Omental fat pad (tissue), 4 donors: ENCODE results near the gene CPT1B. TPM values are rescaled to one million over a fixed set of nuclear protein-coding genes. Genes with fewer than 3 reads are reported as not detected.
A peak's percentile ranks its signal among the peaks of the same experiment; 100 is the strongest.

Experiments used
- ATAC-seq: fragments of 150-250 bp; one replicate; pipeline ENCODE4 v1.9.1; 2016; ENCODE audit warnings: mild to moderate bottlenecking, moderate library complexity; ENCODE audit not compliant: low FRiP score
- DNase-seq: peaks from one replicate; pipeline ENCODE4 v3.0.0-alpha.2; 2019; ENCODE audit warnings: low spot score
- total RNA-seq, 4 donors: library from RNA; depleted of rRNA; stranded (reverse); fragments of >200 nt; gene quantifications; one replicate each; pipeline ENCODE4 v1.1.0, GENCODE V29; 2016
- TF ChIP-seq, protein P1 (sequence below), 3 donors: fragments of 450-650 bp; IDR thresholded peaks; one replicate each; pipeline ENCODE4 v1.5.1; 2016 to 2017; ENCODE audit warnings: antibody characterized with exemption in 3 of 3, mild to moderate bottlenecking in 3 of 3, moderate library complexity in 2 of 3

The CPT1B gene
- total RNA-seq, 4 donors from 2014 or later, result 4.9 to 29.2 (median 10.8) TPM

DNA sequence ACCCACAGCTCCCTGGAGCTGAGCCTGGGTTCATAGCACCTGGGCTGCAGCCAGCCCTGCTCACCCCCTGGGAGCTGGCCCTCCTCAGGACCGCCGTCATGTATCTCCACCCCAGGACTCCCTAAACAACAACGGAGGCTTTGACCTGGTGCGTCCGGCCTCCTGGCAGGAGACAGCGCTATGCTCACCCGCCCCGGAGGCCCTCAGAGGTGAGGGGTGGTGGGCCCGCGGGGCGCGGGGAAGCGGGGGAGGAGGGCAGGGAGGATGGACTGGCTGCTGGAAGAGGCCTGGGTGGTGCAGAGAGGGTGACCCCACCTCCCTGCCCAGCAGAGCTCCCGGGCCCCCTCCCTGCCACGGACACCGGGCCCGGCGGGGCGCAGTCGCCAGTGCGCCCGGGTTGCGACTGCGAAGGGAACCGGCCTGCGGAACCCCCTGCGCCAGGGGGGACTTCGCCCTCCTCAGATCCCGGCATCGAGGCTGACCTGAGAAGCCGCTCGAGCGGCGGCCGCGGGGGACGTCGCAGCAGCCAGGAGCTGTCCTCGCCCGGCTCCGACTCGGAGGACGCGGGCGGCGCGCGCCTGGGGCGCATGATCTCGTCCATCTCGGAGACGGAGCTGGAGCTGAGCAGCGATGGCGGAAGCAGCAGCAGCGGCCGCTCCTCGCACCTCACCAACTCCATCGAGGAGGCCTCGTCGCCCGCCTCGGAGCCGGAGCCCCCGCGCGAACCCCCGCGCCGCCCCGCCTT is 25.5 kb upstream of the CPT1B start:
- DNase-seq (no peak), ATAC-seq (no peak)
- TF ChIP-seq, protein P1, sequence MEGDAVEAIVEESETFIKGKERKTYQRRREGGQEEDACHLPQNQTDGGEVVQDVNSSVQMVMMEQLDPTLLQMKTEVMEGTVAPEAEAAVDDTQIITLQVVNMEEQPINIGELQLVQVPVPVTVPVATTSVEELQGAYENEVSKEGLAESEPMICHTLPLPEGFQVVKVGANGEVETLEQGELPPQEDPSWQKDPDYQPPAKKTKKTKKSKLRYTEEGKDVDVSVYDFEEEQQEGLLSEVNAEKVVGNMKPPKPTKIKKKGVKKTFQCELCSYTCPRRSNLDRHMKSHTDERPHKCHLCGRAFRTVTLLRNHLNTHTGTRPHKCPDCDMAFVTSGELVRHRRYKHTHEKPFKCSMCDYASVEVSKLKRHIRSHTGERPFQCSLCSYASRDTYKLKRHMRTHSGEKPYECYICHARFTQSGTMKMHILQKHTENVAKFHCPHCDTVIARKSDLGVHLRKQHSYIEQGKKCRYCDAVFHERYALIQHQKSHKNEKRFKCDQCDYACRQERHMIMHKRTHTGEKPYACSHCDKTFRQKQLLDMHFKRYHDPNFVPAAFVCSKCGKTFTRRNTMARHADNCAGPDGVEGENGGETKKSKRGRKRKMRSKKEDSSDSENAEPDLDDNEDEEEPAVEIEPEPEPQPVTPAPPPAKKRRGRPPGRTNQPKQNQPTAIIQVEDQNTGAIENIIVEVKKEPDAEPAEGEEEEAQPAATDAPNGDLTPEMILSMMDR (IDR thresholded peaks at IDR 0.05), result no peak

DNA sequence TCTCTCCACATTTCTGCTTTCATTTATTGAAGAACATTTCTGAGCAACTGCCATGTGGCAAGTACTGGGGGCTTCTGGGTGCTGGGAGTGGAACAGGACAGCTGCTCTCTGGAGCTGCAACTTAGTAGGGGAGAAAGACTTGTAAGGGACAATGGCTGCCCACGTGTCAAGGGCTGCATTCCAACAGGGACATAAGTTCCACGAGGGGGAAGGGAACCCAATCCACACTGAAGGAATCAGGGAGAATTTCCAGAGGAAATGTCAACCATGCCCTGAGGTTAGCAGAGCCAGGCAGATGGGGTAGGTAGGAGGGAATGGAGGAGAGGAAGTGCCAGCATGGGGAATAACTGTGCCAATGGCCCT is 24.1 kb upstream of the CPT1B start:
- no peak for DNase-seq
- ATAC-seq, result no peak
- TF ChIP-seq, protein P1 (IDR thresholded peaks at IDR 0.05), result no peak

GRCh38 chr22:50601669-50602337 is 23.6 kb upstream of the CPT1B start:
- TF ChIP-seq, protein P1 (IDR thresholded peaks at IDR 0.05), result no peak
- ATAC-seq, result no peak
- DNase-seq, result no peak

DNA sequence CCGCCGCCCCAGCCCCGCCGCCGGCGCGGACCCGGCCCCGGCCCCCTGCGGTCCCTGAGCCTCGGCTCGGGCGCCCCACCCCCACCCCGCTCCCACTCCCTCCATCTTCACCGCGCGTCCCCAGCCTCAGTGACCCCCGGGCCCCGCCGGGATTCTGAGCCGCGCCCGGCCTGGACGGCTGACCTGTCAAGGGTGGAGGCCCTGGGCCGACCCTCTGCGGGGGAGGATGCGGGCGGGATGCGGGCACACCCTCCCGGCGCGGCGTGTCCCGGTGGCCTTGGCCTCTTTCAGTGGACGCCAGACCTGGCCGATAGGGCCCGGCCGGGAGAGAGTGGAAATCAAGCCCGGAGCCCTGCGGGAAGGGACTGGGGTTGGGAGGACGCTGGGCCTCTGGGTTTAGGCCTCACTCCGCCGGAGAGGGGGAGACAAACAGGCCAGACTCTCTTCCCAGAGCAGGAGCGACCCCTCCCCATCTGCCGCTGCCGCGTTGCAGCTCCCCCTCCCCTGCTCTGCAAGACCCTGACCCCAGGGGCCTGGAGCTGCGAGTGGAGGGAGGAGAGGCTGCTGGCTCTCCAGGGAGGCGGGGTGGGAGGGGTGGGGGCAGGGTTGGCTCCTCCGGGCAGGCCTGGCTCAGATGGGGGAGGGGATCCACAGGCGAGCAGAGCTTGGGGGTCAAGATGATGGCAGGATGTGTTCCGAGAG is 22.9 kb upstream of the CPT1B start:
- DNase-seq (no peak), ATAC-seq (peak; percentile 20)
- TF ChIP-seq, protein P1 (IDR thresholded peaks at IDR 0.05), result no peak

DNA sequence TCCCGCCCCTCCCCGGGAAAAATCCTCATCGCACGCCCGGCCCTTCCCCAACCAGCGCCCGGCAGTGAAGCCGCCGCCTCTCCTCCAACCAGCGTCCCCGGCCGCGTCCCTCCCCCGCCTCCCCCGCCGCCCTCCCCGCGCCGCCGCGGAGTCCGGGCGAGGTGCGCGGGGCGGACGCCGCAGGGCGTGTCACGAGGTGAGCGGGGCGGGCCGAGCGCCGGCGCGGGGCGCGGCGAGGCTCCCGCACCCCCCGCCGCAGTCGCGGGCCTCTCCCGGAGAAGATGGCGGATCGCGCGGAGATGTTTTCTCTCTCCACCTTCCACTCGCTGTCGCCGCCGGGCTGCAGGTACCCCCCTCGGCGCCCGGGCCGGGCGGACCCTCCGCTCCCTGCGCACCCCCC is 22.3 kb upstream of the CPT1B start, which contains the start of gene MAPK8IP2:
MAPK8IP2 (plus strand) TSS at position 256 of the 400 bp plus-strand sequence; CDS start at position 282, 26 bp downstream.
- TF ChIP-seq, protein P1 (IDR thresholded peaks at IDR 0.05), result no peak
- DNase-seq (no peak), ATAC-seq (peak; percentile 21)

DNA sequence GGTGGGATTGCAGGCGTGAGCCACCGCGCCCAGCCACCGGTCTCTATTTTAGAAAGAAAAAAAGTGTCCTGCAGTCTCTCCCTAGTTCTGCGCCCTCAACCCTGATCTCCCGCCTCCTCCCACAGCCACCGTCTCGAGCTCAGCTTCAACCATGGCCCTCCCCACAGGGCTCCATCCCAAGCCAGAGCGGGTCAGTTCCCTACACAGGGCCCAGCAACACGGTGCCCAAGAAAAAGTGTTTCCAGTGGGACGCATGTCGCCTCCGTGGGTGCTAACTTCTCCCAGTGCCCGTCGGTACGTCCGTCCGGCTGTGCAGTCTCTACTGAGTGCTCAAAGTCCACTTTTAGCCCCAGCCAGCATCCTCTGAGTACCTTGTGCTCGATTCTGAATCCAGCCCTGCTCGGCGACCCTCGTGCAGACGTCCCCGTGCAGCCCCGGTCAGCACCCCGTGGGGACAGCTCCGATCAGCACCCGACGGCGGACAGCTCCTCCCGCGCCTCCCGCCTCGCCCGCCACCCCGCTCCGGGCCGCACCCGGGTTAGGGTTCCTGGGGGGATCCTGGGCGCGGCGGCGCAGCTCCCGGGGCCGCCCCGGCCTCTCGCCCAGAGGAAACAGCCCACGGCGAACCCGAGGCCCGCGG is 21.7 kb upstream of the CPT1B start:
- ATAC-seq, result peak; percentile 76
- TF ChIP-seq, protein P1 (IDR thresholded peaks at IDR 0.05), result no peak
- DNase-seq, result no peak
